OCI-LY7 (cell line): ENCODE data around the gene TRIM4. TPM values are rescaled to one million over a fixed set of nuclear protein-coding genes. Genes with fewer than 3 reads are reported as not detected.

Experiments
- BruUV-seq: library from RNA; stranded (reverse); fragments of 400-500 nt; replicated peaks from 2 replicates; lab custom pipeline; 2021; lab: Mats Ljungman, UMichigan
- CTCF ChIA-PET: fragments of 300-600 bp; sonication (Branson Sonifier 250); formaldehyde crosslinking; loops from one replicate; lab custom pipeline; 2022; ENCODE audit warnings: antibody characterized with exemption; ENCODE audit not compliant: unreplicated experiment; lab: Charles Lee
- POLR2A ChIA-PET: fragments of 300-600 bp; sonication (Branson Sonifier 250); formaldehyde crosslinking; loops from one replicate; lab custom pipeline; 2022; ENCODE audit warnings: antibody characterized with exemption; lab: Charles Lee
- DNase-seq: peaks from one replicate; pipeline ENCODE4 v3.0.0-alpha.2; 2015; ENCODE audit warnings: low spot score
- H2AFZ ChIP-seq: fragments of 200-600 bp; sonication (generic), shearing (Covaris generic); 2 replicates; pipeline ENCODE4 v1.6.1; 2014; ENCODE audit warnings: mild to moderate bottlenecking, antibody characterized with exemption, low read length, moderate library complexity
- H3K27ac ChIP-seq: fragments of 200-600 bp; sonication (generic); 2 replicates; pipeline ENCODE4 v1.5.1; 2014; ENCODE audit warnings: mixed run types, low read depth, mild to moderate bottlenecking, moderate library complexity, low read length, inconsistent platforms; ENCODE audit not compliant: poor library complexity, severe bottlenecking
- H3K36me3 ChIP-seq: fragments of 200-600 bp; sonication (generic); 2 replicates; pipeline ENCODE4 v1.6.1; 2014; ENCODE audit warnings: mild to moderate bottlenecking, antibody characterized with exemption, low read length, moderate library complexity, mixed read lengths; ENCODE audit not compliant: insufficient read depth
- H3K4me1 ChIP-seq: fragments of 200-600 bp; sonication (generic); 2 replicates; pipeline ENCODE4 v1.5.1; 2014; ENCODE audit warnings: mild to moderate bottlenecking, low read length; ENCODE audit not compliant: insufficient read depth, poor library complexity, severe bottlenecking
- H3K4me2 ChIP-seq: fragments of 200-600 bp; sonication (generic); 2 replicates; pipeline ENCODE4 v1.6.1; 2014; ENCODE audit warnings: mild to moderate bottlenecking, low read length
- H3K4me3 ChIP-seq: fragments of 200-600 bp; sonication (generic); 2 replicates; pipeline ENCODE4 v1.5.1; 2014; ENCODE audit warnings: mild to moderate bottlenecking, low read depth, low read length; ENCODE audit not compliant: poor library complexity, severe bottlenecking
- H3K79me2 ChIP-seq: fragments of 200-600 bp; sonication (generic); 2 replicates; pipeline ENCODE4 v1.6.1; 2016; ENCODE audit warnings: low read depth, mild to moderate bottlenecking, low read length, moderate library complexity, mixed read lengths; ENCODE audit not compliant: insufficient read depth
- H3K9me2 ChIP-seq: fragments of 200-600 bp; sonication (generic); 2 replicates; pipeline ENCODE4 v1.6.1; 2016; ENCODE audit warnings: mild to moderate bottlenecking, low read length, mixed read lengths; ENCODE audit not compliant: insufficient read depth
- H3K9me3 ChIP-seq: fragments of 200-600 bp; sonication (generic); 2 replicates; pipeline ENCODE4 v1.6.1; 2014; ENCODE audit warnings: mild to moderate bottlenecking, mixed run types, low read length, mixed read lengths
- H4K20me1 ChIP-seq: fragments of 200-600 bp; sonication (generic); 2 replicates; pipeline ENCODE4 v1.6.1; 2014; ENCODE audit warnings: mild to moderate bottlenecking, antibody characterized with exemption, low read length, moderate library complexity, mixed read lengths; ENCODE audit not compliant: insufficient read depth
- CTCF ChIP-seq: fragments of 200-600 bp; sonication (generic); conservative IDR thresholded peaks from 2 replicates; pipeline ENCODE4 v1.5.1; 2014; ENCODE audit warnings: mild to moderate bottlenecking, antibody characterized with exemption, low read length, moderate library complexity, mixed read lengths
- EZH2phosphoT487 ChIP-seq: fragments of 200-600 bp; sonication (generic); IDR thresholded peaks from 2 replicates; pipeline ENCODE4 v1.6.1; 2018; ENCODE audit warnings: low read depth, borderline replicate concordance, mild to moderate bottlenecking, mixed run types, antibody characterized with exemption, low read length, moderate library complexity, mixed read lengths
- intact Hi-C: fragments of 100-400 bp; cut with micrococcal nuclease; formaldehyde crosslinking; loops from one replicate; pipeline ENCODE4 v1.10.0; 2022; ENCODE audit not compliant: unreplicated experiment
- total RNA-seq, 2 experiments: library from RNA; depleted of rRNA in 1 of 2; stranded (reverse); fragments of >200 nt in 1 of 2; shearing (Covaris generic) in 1 of 2; gene quantifications; 2 replicates each; pipeline ENCODE4 v1.2.3, GENCODE V29; 2014 to 2022

The TRIM4 gene
- total RNA-seq, 2 experiments from 2014 or later, result 7.5 to 22.5 TPM

GRCh38 chr7:99910976-99911375 is 8.4 kb downstream of the TRIM4 start:
- intact Hi-C loops, result loop anchor here (5.0 kb wide), 1 partner anchor 141 kb away; no protein-coding TSS in a partner anchor
- POLR2A ChIA-PET, result no interaction called here
- Histone ChIP-seq H3K79me2 (peaks cover 14% of the 10 kb centered on the region), H3K9me3 (no peaks in the 10 kb centered on the region), H3K4me2 (no peak overlapping the region), H2AFZ (no peak overlapping the region), H4K20me1 (peaks cover 6% of the 10 kb centered on the region; the same call in 1 of the 2 replicates), H3K4me3 (no peak overlapping the region), H3K36me3 (peaks cover 61% of the 10 kb centered on the region), H3K4me1 (peaks cover 4% of the 10 kb centered on the region), H3K9me2 (no peaks in the 10 kb centered on the region), H3K27ac (no peak overlapping the region)
- TF ChIP-seq EZH2phosphoT487 (no peak), CTCF (no peak)
- CTCF ChIA-PET, result no interaction called here
- no peak for DNase-seq
- no TSS peak for BruUV-seq

- Histone ChIP-seq H3K27ac (no peak overlapping the region), H3K4me3 (no peak overlapping the region), H3K9me2 (no peaks in the 10 kb centered on the region), H4K20me1 (no peaks in the 10 kb centered on the region), H2AFZ (no peak overlapping the region), H3K4me2 (no peak overlapping the region), H3K9me3 (no peaks in the 10 kb centered on the region), H3K4me1 (no peaks in the 10 kb centered on the region), H3K79me2 (no peaks in the 10 kb centered on the region), H3K36me3 (peaks cover 69% of the 10 kb centered on the region)
- ChIA-PET POLR2A (no interaction called here), CTCF (no interaction called here)
- no peak for DNase-seq
- no TSS peak for BruUV-seq
- TF ChIP-seq CTCF, result no peak
- no peak for TF ChIP-seq EZH2phosphoT487
- intact Hi-C loops, result no loop called here
These were observed 17.7 kb downstream of the TRIM4 start for GRCh38 chr7:99901581-99901980.

GRCh38 chr7:99899830-99900519 is 19.4 kb downstream of the TRIM4 start:
- intact Hi-C loops, result no loop called here
- CTCF ChIA-PET, result no interaction called here

More at GRCh38 chr7:99899830-99900519, 19.4 kb downstream of the TRIM4 start:
- no peaks in the 10 kb centered on the region for H3K79me2 ChIP-seq
- TF ChIP-seq EZH2phosphoT487 (no peak), CTCF (no peak)
- no peak overlapping the region for H3K4me2 ChIP-seq
- H2AFZ ChIP-seq, result no peak overlapping the region
- H3K9me2 ChIP-seq, result no peaks in the 10 kb centered on the region
- POLR2A ChIA-PET, result no interaction called here
- no TSS peak for BruUV-seq
- H3K4me1 ChIP-seq, result no peaks in the 10 kb centered on the region
- H3K9me3 ChIP-seq, result no peaks in the 10 kb centered on the region
- H3K36me3 ChIP-seq, result peaks cover 53% of the 10 kb centered on the region
- no peak overlapping the region for H3K4me3 ChIP-seq
- H4K20me1 ChIP-seq, result no peaks in the 10 kb centered on the region
- H3K27ac ChIP-seq, result no peak overlapping the region
- DNase-seq, result no peak
